Uterus (tissue), 4 donors: Measurements from ENCODE around the gene PLA2G2E. TPM values are rescaled to one million over a fixed set of nuclear protein-coding genes. Genes with fewer than 3 reads are reported as not detected.

Source experiments
- DNase-seq, 2 donors: peaks; one replicate each; pipeline ENCODE4 v3.0.0-alpha.2; 2019 to 2020
- H3K27ac ChIP-seq, 2 donors: fragments of 200-600 bp; sonication (generic); 1 replicate in 1 of 2; 2 replicates in 1 of 2; pipeline ENCODE4 v1.5.1; 2016 to 2018
- H3K27me3 ChIP-seq, 2 donors: fragments of 200-600 bp; sonication (generic); one replicate each; pipeline ENCODE4 v1.5.1; 2018 to 2019; ENCODE audit warnings: control low read depth in 1 of 2
- H3K36me3 ChIP-seq, 2 donors: fragments of 200-600 bp; sonication (generic); one replicate each; pipeline ENCODE4 v1.5.1; 2019; ENCODE audit warnings: control low read depth in 1 of 2
- H3K4me1 ChIP-seq, 2 donors: fragments of 200-600 bp; sonication (generic); one replicate each; pipeline ENCODE4 v1.5.1; 2018 to 2019; ENCODE audit warnings: control low read depth in 1 of 2
- H3K4me3 ChIP-seq, 2 donors: fragments of 200-600 bp; sonication (generic); 1 replicate in 1 of 2; 2 replicates in 1 of 2; pipeline ENCODE4 v1.5.1; 2018 to 2019; ENCODE audit warnings: mild to moderate bottlenecking in 1 of 2
- H3K9me3 ChIP-seq, 2 donors: fragments of 200-600 bp; sonication (generic); one replicate each; pipeline ENCODE4 v1.5.1; 2019; ENCODE audit warnings: control low read depth in 1 of 2
- CTCF ChIP-seq, 4 experiments: fragments of 200-600 bp in 2 of 4; fragments of 450-650 bp in 2 of 4; sonication (generic) in 2 of 4; IDR thresholded peaks; one replicate each; pipeline ENCODE4 v1.5.1; 2016 to 2019; ENCODE audit warnings: antibody characterized with exemption in 4 of 4, mild to moderate bottlenecking in 2 of 4, moderate library complexity in 1 of 4
- POLR2A ChIP-seq, 2 donors: fragments of 450-650 bp; IDR thresholded peaks; one replicate each; pipeline ENCODE4 v1.6.1; 2016; ENCODE audit warnings: antibody characterized with exemption in 2 of 2, mild to moderate bottlenecking in 1 of 2, moderate library complexity in 1 of 2
- intact Hi-C: fragments of 100-400 bp; cut with DNase I; formaldehyde crosslinking; loops from one replicate; pipeline ENCODE4 v1.15.1; 2023; ENCODE audit warnings: low total_unique reads
- total RNA-seq, 4 donors: library from RNA; depleted of rRNA in 3 of 4; stranded (reverse); fragments of >200 nt in 3 of 4; gene quantifications; one replicate each; pipeline versions ENCODE4 v1.1.0 to v1.2.4, GENCODE V29; 2014 to 2023
- donor health status: DM: yes; HTN: yes; CAD: no.

The PLA2G2E gene
- total RNA-seq, 4 donors from 2014 or later = not detected

DNA sequence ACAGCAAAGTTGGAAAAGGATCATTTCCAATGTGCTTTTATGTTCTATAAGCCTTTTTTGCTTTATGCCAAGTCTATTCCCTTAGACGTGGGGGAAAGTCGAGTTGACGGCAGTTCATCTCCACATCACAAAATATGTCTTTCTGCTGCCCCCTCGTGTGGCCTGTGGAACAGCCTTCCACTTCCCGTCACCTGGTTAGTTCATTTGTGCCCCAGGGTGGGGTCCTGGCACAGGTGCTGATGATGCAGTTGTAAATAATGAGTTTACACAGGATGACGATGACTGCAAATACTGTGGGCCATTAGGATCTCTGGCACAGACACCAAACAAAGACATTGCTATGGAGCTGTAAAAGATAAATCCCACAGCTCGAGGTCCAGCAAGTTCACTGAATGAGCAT, 51.2 kb downstream of the PLA2G2E start:
- no peak overlapping the region for H3K27ac ChIP-seq
- intact Hi-C loops = no loop called here
- no peak for DNase-seq
- no peaks in the 10 kb centered on the region for H3K9me3 ChIP-seq
- TF ChIP-seq CTCF (IDR thresholded peaks at IDR 0.05) (peak in 2 of 4 experiments; percentile 31 to 43), POLR2A (IDR thresholded peaks at IDR 0.05) (no peak)
- no peaks in the 10 kb centered on the region for H3K4me1 ChIP-seq
- H3K36me3 ChIP-seq = no peaks in the 10 kb centered on the region
- no peaks in the 10 kb centered on the region for H3K27me3 ChIP-seq
- H3K4me3 ChIP-seq = no peak overlapping the region

Other genes with a start within 250 kb of the PLA2G2E start
- 10 to 100 TPM; 11.8 to 41.2 (median 21.8) TPM for gene TMCO4, start 123.7 kb downstream of the PLA2G2E start, total RNA-seq
- under 1 TPM in 1 of 4 donors, not detected in 3; 0.29 TPM for gene RNF186, start 108.3 kb downstream of the PLA2G2E start, total RNA-seq
- gene OTUD3, start 41.2 kb downstream of the PLA2G2E start, total RNA-seq = 10 to 100 TPM in 2 of 4 donors, 1 to 10 TPM in 2; 2.6 to 20.8 (median 10.7) TPM
- 10 to 100 TPM in 1 of 4 donors, 1 to 10 TPM in 1, not detected in 2; 2.7 to 47.6 TPM for gene PLA2G2A, start 56.0 kb upstream of the PLA2G2E start, total RNA-seq
- gene PLA2G5, start 146.6 kb upstream of the PLA2G2E start, total RNA-seq = 1 to 10 TPM in 1 of 4 donors, not detected in 3; 3.1 TPM
- not detected for gene PLA2G2D, start 195.9 kb upstream of the PLA2G2E start, total RNA-seq
- under 1 TPM in 1 of 4 donors, not detected in 3; 0.07 TPM for gene PLA2G2F, start 215.7 kb upstream of the PLA2G2E start, total RNA-seq